ENCODE measurements around the gene C2CD2L.
"Not testable (repeated sequence)": the region's sequence is repeated elsewhere in the genome, so short reads cannot be mapped to it uniquely, and the experiment has no call there.

The C2CD2L gene

DNA sequence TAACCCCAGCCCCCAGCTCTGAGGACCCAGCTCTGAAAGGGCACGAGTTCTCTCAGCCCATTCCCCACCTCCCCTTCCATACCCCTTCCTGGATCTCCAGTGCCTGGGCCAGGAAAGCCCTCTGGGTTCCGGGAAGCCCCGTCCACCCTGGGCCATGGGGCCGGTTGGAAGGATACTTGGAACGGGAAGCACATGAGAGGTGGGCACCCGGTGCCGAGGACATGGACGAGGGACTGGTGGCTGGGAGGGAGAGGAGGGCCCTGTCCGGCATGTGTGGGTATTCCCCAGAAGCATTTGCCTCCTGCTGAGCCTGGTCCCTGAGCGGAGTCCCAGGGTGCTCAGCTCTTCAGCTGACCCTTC is 9.1 kb downstream of the C2CD2L start:
- no peak for DNase-seq

DNA sequence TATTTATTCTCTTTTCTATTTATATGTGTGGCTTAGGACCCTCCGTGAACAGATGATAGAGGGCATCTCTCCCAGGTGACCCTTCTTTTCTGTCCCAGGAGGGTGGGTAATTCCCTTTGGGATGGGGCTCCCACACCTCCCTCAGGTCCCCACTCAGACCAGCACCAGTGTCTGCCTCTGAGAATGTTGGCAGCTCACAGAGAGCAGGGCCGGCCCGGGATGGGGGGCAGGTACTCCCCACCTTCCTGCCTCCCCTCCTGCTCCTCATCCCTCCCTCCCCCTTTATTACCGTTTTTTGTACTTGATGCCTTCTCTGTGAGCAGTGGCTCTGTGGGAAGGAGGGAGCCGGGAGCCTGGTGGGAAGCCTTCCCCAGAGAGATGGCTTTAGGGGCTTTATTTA is 9.5 kb downstream of the C2CD2L start:
- DNase-seq: no peak

DNA sequence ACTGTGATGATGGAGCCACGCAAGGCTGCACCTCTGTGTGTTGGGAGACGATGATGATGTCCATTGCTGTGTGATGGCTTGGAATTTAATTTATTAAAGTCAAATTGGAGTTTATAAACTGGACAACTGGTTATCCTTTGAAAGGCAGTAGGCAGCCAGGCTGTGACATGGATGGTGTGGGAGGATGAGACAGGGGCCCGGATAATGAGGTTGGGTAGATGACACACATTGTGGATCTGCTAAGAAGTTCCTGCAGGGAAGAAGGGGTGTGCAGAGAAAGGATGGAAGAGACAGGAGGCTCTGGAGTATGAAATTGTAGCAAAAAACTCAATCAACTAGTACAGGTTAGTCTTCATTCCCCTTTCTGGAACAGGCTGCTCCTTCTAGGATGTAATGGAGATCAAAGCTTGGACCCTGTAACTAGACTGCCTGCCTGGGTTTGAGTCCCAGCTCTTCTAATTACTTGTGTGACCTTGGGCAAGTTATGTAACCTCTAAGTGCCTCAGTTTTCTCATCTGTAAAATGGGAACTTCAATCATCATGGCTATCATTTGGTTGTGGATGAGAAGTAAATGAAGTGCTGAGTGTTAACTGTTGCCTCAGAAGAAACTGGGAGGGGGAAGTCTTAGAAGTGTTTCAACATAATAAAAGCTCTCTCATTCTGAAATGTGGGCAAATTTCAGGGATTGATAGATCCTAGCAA is 10.0 kb downstream of the C2CD2L start:
- no peak for DNase-seq

DNA sequence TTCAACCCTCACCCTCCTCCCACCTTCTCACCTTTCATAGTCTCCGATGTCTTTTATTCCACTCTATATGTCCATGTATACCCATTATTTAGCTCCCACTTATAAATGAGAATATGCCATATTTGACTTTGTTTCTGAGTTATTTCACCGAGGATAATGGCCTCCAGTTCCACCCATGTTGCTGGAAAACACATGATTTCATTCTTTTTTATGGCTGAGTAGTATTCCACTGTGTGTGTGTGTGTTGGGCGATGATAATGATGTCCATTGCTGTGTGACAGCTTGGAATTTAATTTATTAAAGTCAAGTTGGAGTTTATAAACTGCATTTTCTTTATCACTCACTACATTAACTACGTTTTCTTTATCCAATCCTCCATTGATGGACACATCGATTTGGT is 11.1 kb downstream of the C2CD2L start:
- no peak for DNase-seq

DNA sequence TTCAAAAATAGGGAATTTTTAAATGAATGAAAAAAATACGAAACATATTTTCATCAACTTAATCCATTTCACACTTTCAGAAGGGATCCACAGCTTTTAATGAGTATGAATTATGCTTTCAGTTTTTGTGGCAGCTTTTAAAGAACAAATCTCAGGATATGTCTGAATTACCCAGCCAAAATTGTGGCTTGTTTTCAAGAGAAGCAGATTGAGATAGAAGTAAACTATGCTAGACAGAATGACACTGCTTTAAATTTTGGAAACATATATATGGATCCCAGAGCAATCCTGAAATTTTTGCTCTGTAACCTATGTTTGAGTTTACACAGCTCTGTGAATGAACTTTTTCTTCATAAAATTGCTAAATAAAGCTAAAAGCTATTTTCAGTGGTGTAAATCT is 11.8 kb downstream of the C2CD2L start:
- DNase-seq: no peak

DNA sequence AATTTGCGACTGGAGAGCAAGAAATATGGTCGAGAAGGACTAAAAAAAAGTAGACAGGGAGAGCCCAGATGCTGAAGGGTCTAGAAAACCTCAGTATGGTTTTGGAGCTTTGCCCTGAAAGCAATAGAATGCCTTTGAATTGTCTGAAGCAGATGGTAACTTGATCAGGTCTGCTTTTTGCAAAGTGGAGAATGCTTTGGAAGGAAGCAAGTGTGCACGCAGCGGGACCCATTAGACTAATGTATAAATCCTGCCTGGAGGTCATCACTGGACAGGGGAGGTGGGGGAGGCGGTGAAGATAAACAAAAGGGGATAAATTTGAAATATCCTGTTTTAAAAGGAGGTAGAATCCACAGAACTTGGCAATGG is 13.5 kb downstream of the C2CD2L start:
- no peak for DNase-seq

DNA sequence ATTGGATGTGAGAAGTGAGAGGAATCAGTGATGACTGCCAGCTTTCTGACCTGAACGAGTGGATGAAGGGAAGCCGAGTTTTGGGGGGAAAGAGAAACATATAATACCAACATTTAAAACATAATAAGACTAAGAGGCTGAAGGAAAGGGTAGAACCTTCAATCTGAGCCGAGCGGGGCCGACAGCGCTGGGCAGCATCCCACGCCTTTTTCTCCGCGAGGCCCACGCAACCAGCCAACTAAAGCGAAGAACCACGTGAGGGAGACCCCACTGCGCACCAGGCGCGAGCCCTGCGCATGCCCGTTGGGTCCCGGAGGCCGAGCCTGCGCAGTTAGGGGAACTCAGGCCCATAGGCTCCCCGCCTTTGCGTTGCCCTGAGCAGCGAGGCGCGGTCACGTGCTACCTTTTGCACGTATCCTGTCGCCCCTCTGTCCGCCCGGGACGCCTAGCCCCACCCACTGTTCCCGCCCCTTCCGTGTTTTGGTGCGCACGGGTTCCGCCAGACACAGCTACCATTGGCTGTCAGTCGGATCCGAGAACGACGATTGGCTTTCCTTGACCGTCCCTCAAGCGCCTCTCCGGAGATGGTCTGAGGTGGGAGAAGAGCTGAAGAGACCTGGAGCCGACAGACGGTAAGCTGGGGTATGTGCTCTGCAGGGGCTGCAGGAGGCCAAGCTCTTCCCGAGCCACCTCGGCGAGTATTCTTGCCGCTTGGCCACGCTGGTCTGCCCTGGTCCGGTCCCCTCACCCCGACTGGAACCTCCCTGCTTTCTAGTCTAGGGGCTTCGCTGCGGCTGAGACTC is 14.1 kb downstream of the C2CD2L start, which contains the start of gene HINFP:
Gene HINFP (plus strand): TSS at position 573 of the 803 bp plus-strand sequence. CDS start 5,365 bp downstream, outside the sequence.
- peak; percentile 99 for DNase-seq

DNA sequence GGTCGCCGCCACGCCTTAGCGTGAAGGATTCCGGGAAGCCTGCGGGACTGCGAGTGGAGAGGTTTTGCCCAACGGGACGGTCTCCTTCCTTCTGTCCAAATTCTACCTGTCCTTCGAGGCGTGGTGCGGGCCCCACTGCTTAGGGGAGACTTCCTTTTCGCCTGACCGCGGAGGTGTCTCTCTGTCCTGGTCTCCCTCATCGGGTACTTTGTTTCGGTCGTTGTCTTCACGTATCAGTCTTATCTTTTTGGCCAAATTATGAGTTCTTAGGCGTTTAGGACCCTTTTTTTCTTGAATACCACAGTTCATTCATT is 14.6 kb downstream of the C2CD2L start:
- DNase-seq: no peak

DNA sequence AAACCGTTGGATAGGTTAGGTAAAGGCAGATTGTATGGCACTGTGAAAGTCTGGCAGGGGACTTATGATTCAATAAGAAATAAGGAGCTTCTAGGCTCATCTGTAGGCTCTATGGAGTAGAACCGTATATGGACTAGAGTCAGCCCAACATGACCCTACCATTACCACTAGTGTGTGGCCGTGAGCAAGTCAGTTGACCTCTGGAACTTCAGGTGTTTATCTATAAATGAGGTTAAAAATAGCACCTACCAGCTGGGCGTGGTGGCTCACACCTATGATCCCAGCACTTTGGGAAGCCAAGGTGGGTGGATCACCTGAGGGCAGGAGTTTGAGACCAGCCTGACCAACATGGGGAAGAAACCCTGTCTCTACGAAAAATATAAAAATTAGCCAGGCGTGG is 18.7 kb downstream of the C2CD2L start:
- no peak for DNase-seq

DNA sequence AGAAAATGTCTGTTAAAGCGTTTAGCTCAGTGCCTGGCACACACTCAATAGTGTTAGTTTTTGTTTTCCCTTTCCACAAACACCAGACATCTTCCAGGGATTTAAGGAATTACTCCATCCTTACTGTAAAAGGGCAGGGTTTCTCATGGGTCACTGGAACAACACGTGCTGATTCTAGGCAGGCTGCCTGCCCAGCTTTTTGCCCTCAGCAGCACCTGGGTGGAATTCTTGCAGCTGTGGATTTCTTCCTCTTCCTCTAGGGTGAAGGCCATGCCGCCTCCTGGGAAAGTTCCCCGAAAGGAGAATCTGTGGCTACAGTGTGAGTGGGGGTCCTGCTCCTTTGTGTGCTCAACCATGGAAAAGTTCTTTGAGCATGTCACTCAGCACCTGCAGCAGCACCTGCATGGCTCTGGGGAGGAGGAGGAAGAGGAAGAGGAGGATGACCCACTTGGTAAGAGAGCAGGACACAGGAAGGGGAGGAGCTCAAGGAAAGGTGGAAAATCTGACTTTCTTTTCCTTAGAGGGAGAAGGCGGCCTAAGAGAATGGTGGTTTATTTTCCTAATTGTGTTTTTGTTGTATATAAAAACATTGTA is 19.6 kb downstream of the C2CD2L start:
- no peak for DNase-seq

DNA sequence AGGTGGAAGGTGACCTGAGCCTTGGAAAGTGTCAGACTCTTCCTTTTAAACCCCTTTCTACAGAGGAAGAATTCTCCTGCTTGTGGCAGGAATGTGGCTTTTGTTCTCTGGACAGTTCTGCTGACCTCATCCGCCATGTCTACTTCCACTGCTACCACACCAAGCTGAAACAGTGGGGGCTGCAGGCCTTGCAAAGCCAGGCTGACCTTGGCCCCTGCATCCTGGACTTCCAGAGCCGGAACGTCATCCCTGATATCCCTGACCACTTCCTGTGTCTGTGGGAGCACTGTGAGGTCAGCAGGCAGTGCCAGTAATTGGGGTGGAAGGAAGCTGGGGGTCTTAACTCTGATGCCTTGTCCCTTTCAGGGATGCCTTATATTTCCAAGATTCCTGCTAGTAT is 23.5 kb downstream of the C2CD2L start:
- no peak for DNase-seq

DNA sequence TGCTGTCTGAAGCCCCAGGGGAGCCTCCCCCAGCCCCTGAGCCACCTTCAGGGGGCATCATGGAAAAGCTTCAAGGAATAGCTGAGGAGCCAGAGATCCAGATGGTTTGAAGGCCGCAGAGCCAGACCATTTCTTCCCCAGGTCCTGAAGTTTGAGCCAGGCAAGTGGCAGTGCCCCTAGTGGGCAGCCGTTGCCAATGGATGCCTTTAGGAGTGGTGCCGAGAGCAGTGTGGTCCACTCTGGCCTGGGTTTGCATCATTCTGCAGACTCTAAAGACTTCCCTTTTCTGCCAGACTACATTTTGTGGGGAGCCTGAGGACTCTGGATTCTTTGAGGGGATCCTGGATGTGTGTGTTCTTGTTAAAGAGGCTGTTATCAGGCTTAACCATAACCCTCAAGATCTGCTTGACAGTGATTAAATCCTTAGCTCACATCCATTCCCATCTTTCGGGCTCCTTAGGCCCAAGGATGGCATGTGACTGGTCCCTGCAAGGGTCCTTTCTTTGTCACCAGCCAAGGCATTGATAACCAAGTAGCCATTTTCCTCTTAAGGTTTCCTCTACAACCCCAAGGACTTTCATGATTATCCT is 27.3 kb downstream of the C2CD2L start:
- no peak for DNase-seq

DNA sequence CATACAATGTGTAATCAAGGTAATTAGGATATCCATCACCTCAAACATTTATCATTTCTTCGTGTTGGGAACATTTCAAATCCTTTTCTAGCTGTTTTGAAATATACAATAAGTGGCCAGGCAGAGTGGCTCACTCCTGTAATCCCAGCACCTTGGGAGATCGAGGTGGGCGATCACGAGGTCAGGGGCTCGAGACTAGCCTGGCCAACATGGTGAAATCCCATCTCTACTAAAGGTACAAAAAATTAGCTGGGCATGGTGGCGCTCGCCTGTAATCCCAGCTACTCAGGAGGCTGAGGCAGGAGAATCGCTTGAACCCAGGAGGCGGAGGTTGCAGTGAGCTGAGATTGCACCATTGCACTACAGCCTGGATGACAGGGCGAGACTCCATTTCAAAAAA is 32.1 kb downstream of the C2CD2L start:
- DNase-seq: not testable (repeated sequence)

DNA sequence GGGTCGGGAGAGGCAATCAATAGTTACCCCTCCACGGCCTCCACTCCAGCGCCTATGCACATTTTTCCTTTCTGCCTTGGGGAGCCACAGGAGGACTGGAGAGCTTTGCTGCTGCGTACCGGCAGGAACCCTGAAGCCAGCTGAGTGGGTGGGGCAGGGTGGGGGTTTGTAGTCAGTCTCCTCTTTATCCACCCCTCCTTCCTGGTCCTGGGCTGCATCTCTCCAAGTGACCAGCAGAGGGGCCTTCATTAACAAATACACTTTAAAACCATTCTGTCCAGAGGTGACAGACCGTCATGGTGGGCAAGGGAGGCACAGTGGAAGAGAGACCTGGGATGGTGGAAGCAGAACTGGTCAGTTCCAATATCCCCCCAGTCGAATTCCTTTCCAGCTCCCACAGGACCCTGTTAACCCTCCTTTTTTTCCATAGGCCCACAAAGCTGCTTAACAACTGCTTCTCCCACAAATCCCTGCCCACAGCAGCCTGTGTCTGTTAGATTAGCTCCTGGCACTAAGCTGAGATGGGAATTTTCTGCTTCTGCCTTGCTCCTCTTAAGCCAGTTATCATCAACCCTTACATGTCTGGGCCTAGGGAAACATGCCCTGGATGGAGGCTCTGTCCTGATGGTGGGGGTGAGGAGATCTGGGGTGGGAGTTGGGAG is 37.8 kb downstream of the C2CD2L start:
- no peak for DNase-seq

DNA sequence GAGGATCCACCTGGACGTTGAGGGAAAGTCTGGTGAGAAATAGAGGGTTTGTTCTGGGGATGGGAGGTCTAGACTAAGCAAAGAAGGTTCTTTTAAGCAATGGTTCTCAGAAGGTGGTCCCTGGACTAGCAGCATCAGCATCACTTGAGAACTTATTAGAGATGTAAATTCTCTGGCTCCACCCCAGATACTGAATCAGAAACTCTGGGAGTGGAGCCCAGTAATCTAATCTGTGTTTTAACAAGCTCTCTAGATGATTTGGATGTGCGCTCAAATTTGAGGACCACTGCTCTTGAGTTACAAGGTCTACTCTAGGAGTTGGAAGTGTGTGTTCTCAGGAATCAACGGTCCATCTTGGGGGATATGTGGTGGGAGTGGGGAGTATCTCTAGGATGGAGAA is 38.4 kb downstream of the C2CD2L start:
- DNase-seq: no peak

DNA sequence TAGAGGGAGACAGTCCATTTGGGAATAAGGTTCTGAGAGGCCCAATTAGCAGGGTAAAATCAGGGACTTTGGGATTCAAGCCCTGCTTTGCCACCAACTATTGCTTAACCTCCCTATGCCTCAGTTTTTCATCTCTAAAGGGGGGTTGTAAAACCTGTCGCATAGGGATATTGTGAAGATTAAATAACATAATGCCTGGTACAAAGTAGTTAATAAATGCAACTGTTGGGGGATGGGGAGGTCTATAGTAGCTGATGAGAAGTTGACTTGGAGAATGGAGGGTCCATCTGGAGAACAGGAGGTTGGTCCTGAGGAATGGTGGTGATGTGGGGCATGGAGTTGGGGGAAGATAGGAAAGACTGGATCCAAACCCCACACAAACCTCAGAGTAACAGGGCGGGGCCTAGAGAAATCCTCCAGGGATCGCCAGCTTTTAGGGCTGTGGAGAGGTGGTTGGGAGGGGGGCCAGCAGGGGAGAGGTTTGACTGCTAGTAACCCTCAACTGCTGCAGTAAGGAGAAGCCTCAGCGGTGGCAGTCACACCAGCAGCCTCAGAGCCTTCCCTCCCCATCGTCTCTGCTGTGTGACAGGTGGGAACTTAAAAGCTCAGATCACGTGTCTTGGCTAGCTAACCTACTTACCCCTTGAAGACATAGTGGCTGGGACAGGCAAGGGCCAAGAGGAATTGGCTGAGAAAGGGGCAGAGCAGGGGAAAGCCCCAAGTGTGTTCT is 40.6 kb downstream of the C2CD2L start:
- DNase-seq: no peak

DNA sequence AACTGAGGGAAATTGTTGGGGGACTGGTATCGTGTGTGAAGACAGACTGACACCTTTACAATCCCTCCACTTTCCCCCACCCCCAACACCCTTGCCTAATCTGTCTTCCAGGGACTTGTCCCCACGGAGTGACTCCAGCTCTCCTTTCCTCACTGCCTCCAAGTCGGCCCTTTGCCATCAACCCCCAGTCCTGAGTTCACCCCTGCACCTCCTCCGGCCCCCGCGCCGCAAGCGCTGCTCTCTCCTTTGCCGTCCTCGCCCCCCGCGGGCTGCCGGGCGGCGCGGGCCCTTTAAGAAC is 41.5 kb downstream of the C2CD2L start:
- DNase-seq: no peak

DNA sequence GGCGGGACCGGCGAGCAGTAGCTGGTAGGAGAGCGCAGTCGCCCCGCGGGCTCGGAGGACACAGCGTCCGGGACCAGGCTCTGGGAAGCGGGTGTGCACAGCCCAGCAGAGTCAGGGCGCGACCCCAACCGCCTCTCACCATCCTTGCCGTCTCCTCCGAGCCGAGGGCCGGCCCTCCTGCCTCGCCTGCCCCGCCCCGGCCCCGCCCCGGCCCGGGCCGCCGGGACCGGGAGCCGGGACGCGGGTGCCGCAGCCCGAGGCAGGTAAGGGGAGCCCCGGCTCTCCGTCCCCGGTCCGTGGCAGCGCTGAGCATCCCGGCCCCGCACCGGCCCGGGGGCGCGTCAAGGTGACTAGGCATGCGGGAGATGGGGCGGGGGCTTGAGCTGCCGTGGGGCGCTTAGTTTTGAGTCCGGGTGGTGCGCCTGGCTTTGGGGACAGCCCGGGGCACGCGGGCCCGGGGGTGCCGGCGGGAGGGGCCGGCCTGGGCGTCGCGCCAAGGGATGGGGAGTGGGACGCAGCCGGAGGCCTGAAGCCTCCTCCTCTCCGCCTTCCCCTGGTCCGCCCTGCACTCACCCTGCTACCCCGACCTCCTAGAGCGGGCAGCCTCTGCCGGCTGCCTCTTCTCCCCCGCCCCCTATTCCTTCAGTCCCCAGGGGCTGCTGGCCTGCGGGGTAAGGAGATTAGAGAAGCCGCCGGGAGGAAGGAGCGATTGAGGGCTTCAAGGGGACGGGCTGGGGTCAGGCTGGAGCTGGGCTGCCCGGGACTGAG is 42.1 kb downstream of the C2CD2L start, which contains the start of gene ABCG4:
Gene ABCG4 (plus strand): TSS at position 35 of the 768 bp plus-strand sequence. CDS start 914 bp downstream, outside the sequence.
- no peak for DNase-seq

DNA sequence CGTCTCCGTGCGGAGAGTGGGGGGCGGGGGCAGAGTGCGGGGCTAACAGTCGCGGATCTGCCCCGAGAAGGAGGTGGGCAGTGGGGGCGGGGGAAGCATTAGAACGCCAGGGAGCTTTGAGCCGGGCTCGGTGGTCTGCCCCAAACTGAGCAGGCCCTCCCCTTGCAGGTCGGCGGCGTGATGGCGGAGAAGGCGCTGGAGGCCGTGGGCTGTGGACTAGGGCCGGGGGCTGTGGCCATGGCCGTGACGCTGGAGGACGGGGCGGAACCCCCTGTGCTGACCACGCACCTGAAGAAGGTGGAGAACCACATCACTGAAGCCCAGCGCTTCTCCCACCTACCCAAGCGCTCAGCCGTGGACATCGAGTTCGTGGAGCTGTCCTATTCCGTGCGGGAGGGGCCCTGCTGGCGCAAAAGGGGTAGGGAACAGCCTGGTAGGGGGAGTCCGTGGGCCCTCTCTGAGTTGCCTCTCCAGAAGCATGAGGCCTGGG is 42.7 kb downstream of the C2CD2L start:
- DNase-seq: no peak

DNA sequence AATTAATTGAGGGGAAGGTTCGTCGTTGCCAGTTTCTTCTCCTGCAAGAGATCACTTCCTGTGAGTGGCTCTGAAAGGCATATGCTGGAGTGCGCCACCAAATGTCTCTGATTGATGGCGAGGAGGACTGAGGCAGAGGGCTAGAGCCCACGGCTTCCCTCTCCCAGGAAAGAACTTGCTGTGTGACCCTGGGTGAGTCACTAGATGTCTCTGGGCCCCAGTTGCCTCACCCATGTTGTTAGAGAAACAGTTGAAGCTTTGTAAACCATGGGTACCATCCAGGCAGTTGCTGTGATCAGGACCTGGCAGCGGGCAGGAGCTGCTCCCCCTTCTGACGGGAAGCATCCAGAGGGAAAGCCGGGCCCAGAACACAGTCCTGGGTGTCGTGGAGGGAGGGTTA is 44.9 kb downstream of the C2CD2L start:
- DNase-seq: no peak

DNA sequence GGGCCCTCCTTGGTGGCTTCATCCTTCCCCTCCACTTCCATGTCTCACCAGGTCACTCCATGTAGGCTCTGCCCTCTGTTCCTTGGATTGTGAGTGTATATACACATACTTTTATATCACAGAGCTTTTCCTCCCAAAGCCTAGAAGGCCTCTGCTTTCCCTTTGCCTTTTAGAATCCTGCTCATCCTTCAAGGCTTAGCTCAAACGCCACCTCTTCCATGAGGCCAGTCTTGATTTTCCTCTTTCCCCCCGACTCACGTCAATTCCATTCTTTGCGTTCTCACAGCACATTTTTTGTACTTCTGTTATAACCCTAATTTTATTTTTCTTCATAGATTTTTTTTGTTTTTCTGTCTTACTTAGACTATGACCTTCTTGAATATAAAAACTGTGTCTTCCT is 45.5 kb downstream of the C2CD2L start:
- no peak for DNase-seq
